GM23248 (cell line): ENCODE results near the gene CHDH. TPM values are rescaled to one million over a fixed set of nuclear protein-coding genes. Genes with fewer than 3 reads are reported as not detected.

ENCODE experiments used
- DNase-seq: peaks from one replicate; pipeline ENCODE4 v3.0.0-alpha.2; 2015
- H2AFZ ChIP-seq: fragments of 200-600 bp; sonication (generic); 2 replicates; pipeline ENCODE4 v1.6.1; 2016; ENCODE audit warnings: antibody characterized with exemption
- H3F3A ChIP-seq: fragments of 200-600 bp; sonication (generic); 2 replicates; pipeline ENCODE4 v1.6.1; 2016; ENCODE audit warnings: mild to moderate bottlenecking, antibody characterized with exemption, mixed run types; ENCODE audit not compliant: insufficient read depth
- H3K27ac ChIP-seq: fragments of 200-600 bp; sonication (generic); 2 replicates; pipeline ENCODE4 v1.5.1; 2016; ENCODE audit warnings: mild to moderate bottlenecking
- H3K27me3 ChIP-seq: fragments of 200-600 bp; sonication (generic); replicated peaks from 2 replicates; pipeline ENCODE4 v1.6.1; 2016; ENCODE audit warnings: mild to moderate bottlenecking; ENCODE audit not compliant: insufficient read depth
- H3K36me3 ChIP-seq: fragments of 200-600 bp; sonication (generic); 2 replicates; pipeline ENCODE4 v1.6.1; 2016; ENCODE audit warnings: low read depth, mild to moderate bottlenecking
- H3K4me1 ChIP-seq: fragments of 200-600 bp; sonication (generic); 2 replicates; pipeline ENCODE4 v1.6.1; 2016; ENCODE audit warnings: mild to moderate bottlenecking; ENCODE audit not compliant: insufficient read depth
- H3K4me2 ChIP-seq: fragments of 200-600 bp; sonication (generic); one replicate; pipeline ENCODE4 v1.6.1; 2016; ENCODE audit warnings: mild to moderate bottlenecking; ENCODE audit not compliant: unreplicated experiment
- H3K4me3 ChIP-seq: fragments of 200-600 bp; sonication (generic); 2 replicates; pipeline ENCODE4 v1.5.1; 2016; ENCODE audit warnings: mild to moderate bottlenecking
- H3K79me2 ChIP-seq: fragments of 200-600 bp; sonication (generic); 2 replicates; pipeline ENCODE4 v1.6.1; 2016; ENCODE audit warnings: mild to moderate bottlenecking; ENCODE audit not compliant: insufficient read depth
- H3K9ac ChIP-seq: fragments of 200-600 bp; sonication (generic); 2 replicates; pipeline ENCODE4 v1.6.1; 2016; ENCODE audit warnings: mild to moderate bottlenecking
- H3K9me2 ChIP-seq: fragments of 200-600 bp; sonication (generic); 2 replicates; pipeline ENCODE4 v1.6.1; 2016; ENCODE audit warnings: mixed run types, mild to moderate bottlenecking, moderate library complexity; ENCODE audit not compliant: insufficient read depth
- H3K9me3 ChIP-seq: fragments of 200-600 bp; sonication (generic); one replicate; pipeline ENCODE4 v1.6.1; 2017; ENCODE audit warnings: low read depth
- H4K20me1 ChIP-seq: fragments of 200-600 bp; sonication (generic); 2 replicates; pipeline ENCODE4 v1.6.0; 2016; ENCODE audit not compliant: insufficient read depth
- EZH2 ChIP-seq: fragments of 200-600 bp; sonication (generic); IDR thresholded peaks from 2 replicates; pipeline ENCODE4 v1.6.1; 2018; ENCODE audit warnings: antibody characterized with exemption, mild to moderate bottlenecking; ENCODE audit not compliant: insufficient read depth, poor library complexity, severe bottlenecking
- EZH2phosphoT487 ChIP-seq: fragments of 200-600 bp; sonication (generic); IDR thresholded peaks from 2 replicates; pipeline ENCODE4 v1.6.1; 2018; ENCODE audit warnings: antibody characterized with exemption, moderate library complexity, mild to moderate bottlenecking, low read depth; ENCODE audit not compliant: insufficient read depth
- WGBS, 2 experiments: methylation state at CpG; one replicate each; pipeline ENCODE4 v1.1.6; 2015 to 2017; ENCODE audit warnings: low lambda C conversion rate in 2 of 2, low coverage in 1 of 2; ENCODE audit errors: missing lambda C conversion rate in 2 of 2; 5-methylcytosine and 5-hydroxymethylcytosine counted together
- in situ Hi-C: fragments of 300-500 bp; cut with MboI; formaldehyde crosslinking; loops from 2 replicates; pipeline ENCODE4 v1.15.0; 2020
- polyA plus RNA-seq: library from polyadenylated mRNA; unstranded; fragments of >200 nt; fragmentation: Nextera tagmentation; extraction: Ambion mirVana; gene quantifications from 2 replicates; pipeline ENCODE4 v1.2.1, GENCODE V29; 2016
- total RNA-seq: library from RNA; depleted of rRNA; stranded (reverse); fragments of >200 nt; shearing (Covaris generic); gene quantifications from 2 replicates; pipeline ENCODE4 v1.2.3, GENCODE V29; 2014

Gene CHDH
- total and polyA plus RNA-seq, 2 experiments from 2014 or later = 0.11 TPM; not detected in 1

DNA sequence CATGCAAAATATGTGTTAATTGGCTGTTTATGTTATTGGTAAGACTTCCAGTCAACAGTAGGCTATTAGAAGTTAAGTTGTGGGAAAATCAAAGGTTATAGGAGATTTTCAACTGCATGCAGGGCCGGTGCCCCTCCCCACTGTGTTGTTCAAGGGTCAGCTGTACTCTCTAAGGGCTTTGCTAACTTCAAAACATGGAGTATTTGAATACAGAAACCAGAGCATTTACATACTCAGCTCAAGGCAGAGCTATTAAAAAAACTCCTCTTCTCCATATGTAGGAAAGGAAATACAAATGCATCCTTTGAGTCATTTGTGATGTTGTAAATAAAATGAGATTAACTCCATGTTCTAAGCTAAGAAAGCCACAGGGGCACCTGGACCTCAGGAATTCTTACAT lies 16.9 kb upstream of the CHDH start:
- Histone ChIP-seq H3K4me1 (no peaks in the 10 kb centered on the region), H3K9ac (no peak overlapping the region), H4K20me1 (no peaks in the 10 kb centered on the region), H3K79me2 (no peaks in the 10 kb centered on the region), H3K4me3 (no peak overlapping the region), H3K27ac (no peak overlapping the region), H2AFZ (no peak overlapping the region), H3K27me3 (no peaks in the 10 kb centered on the region), H3K4me2 (no peak overlapping the region), H3K36me3 (peaks cover 34% of the 10 kb centered on the region; the same call in 1 of the 2 replicates), H3F3A (no peaks in the 10 kb centered on the region), H3K9me3 (no peaks in the 10 kb centered on the region), H3K9me2 (no peaks in the 10 kb centered on the region)
- TF ChIP-seq EZH2phosphoT487 (no peak), EZH2 (no peak)
- in situ Hi-C loops = no loop called here
- WGBS, 2 experiments = 90 to 100% methylated on average over 1 of the region's 1 CpG
- no peak for DNase-seq

- Histone ChIP-seq H3K4me1 (no peaks in the 10 kb centered on the region), H2AFZ (no peak overlapping the region), H3K4me2 (no peak overlapping the region), H3K27me3 (no peaks in the 10 kb centered on the region), H3K9me2 (no peaks in the 10 kb centered on the region), H3F3A (no peaks in the 10 kb centered on the region), H3K4me3 (no peak overlapping the region), H3K36me3 (peaks cover 30% of the 10 kb centered on the region; the same call in 1 of the 2 replicates), H3K9ac (no peak overlapping the region), H4K20me1 (no peaks in the 10 kb centered on the region), H3K9me3 (no peaks in the 10 kb centered on the region), H3K79me2 (no peaks in the 10 kb centered on the region), H3K27ac (no peak overlapping the region)
- 90% methylated on average over 3 of the region's 3 CpGs for WGBS, 2 experiments
- in situ Hi-C loops = no loop called here
- DNase-seq = no peak
- TF ChIP-seq EZH2 = no peak
- no peak for TF ChIP-seq EZH2phosphoT487
These were observed 16.0 kb upstream of the CHDH start for GRCh38 chr3:53862241-53862640.

DNA sequence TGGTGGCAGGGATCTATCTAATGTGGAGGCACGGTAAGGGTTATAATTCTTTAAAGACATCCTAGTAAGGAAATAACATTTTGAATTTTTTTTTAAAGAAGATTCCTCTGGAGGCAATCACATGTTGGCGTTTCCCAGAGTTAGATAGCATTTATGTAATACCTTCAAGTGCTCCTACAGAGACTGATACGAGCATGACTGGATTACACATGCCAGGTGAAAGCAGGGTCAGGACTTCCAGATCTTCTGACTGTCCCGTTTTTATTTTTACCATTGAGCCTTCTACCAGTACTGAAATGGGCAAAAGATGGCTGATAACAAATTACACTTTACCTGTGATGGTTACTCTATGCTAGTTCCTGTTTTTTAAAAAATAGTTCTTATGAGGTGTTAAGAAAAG lies 14.0 kb upstream of the CHDH start:
- no peak overlapping the region for H3K9ac ChIP-seq
- no peaks in the 10 kb centered on the region for H4K20me1 ChIP-seq
- in situ Hi-C loops = no loop called here
- no peak overlapping the region for H3K4me3 ChIP-seq
- peaks cover 18% of the 10 kb centered on the region; the same call in 1 of the 2 replicates for H3K36me3 ChIP-seq
- no peaks in the 10 kb centered on the region for H3K9me2 ChIP-seq
- DNase-seq = no peak
- no peak overlapping the region for H2AFZ ChIP-seq
- no peak overlapping the region for H3K4me2 ChIP-seq
- no peak overlapping the region for H3K27ac ChIP-seq
- H3K9me3 ChIP-seq = no peaks in the 10 kb centered on the region
- no peaks in the 10 kb centered on the region for H3K4me1 ChIP-seq
- H3K79me2 ChIP-seq = no peaks in the 10 kb centered on the region
- WGBS, 2 experiments = 49 to 54% methylated on average over 4 of the region's 4 CpGs
- TF ChIP-seq EZH2 (no peak), EZH2phosphoT487 (no peak)
- no peaks in the 10 kb centered on the region for H3K27me3 ChIP-seq
- H3F3A ChIP-seq = no peaks in the 10 kb centered on the region

GRCh38 chr3:53859178-53859577 lies 13.0 kb upstream of the CHDH start:
- DNase-seq = no peak
- H3K4me2 ChIP-seq = no peak overlapping the region
- H3K9me2 ChIP-seq = no peaks in the 10 kb centered on the region
- H3K4me3 ChIP-seq = no peak overlapping the region
- peaks cover 16% of the 10 kb centered on the region; the same call in 1 of the 2 replicates for H3K36me3 ChIP-seq
- H3K79me2 ChIP-seq = no peaks in the 10 kb centered on the region
- no peaks in the 10 kb centered on the region for H4K20me1 ChIP-seq
- no peak overlapping the region for H3K9ac ChIP-seq
- no peaks in the 10 kb centered on the region for H3K27me3 ChIP-seq
- TF ChIP-seq EZH2phosphoT487 (no peak), EZH2 (no peak)
- no peak overlapping the region for H2AFZ ChIP-seq
- no peaks in the 10 kb centered on the region for H3K4me1 ChIP-seq
- H3K9me3 ChIP-seq = no peaks in the 10 kb centered on the region
- no peaks in the 10 kb centered on the region for H3F3A ChIP-seq
- no peak overlapping the region for H3K27ac ChIP-seq
- WGBS, 2 experiments = 83 to 84% methylated on average over 6 of the region's 6 CpGs
- in situ Hi-C loops = no loop called here

DNA sequence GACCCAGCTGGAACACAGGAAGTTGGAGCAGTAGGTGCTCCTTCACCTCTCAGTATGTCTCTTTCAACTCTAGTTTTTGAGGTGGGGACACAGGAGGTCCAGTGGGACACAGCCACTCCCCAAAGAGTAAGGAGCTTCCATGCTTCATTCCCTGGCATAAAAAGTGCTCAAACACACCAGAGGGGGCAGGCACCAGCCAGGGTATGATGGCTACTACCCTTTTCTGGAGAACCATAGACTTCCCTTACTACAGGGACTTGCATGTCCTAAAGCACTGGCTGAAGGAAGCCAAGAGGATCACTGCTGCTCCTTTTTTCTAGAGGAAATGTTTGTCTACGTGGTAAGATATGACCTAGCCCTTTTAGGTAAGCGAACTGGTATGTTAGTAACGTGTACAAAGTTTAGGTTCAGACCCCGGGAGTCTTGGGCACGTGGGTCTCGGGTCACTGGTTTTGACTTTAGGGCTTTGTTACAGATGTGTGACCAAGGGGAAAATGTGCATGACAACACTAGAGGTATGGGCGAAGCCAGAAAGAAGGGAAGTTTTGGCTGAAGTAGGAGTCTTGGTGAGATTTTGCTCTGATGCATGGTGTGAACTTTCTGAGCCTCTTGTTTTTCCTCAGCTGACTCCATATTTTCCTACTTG lies 12.0 kb upstream of the CHDH start:
- peaks cover 14% of the 10 kb centered on the region; the same call in 1 of the 2 replicates for H3K36me3 ChIP-seq
- H3K4me2 ChIP-seq = no peak overlapping the region
- WGBS, 2 experiments = 82 to 83% methylated on average over 7 of the region's 7 CpGs
- no peak overlapping the region for H3K27ac ChIP-seq
- H3K9me3 ChIP-seq = no peaks in the 10 kb centered on the region
- no peak overlapping the region for H3K9ac ChIP-seq
- H3K9me2 ChIP-seq = no peaks in the 10 kb centered on the region
- no peak overlapping the region for H3K4me3 ChIP-seq
- no peaks in the 10 kb centered on the region for H3K79me2 ChIP-seq
- H3F3A ChIP-seq = no peaks in the 10 kb centered on the region
- no peak for DNase-seq
- H3K4me1 ChIP-seq = no peaks in the 10 kb centered on the region
- H2AFZ ChIP-seq = no peak overlapping the region
- no peaks in the 10 kb centered on the region for H4K20me1 ChIP-seq
- H3K27me3 ChIP-seq = no peaks in the 10 kb centered on the region
- in situ Hi-C loops = no loop called here
- TF ChIP-seq EZH2 (no peak), EZH2phosphoT487 (no peak)
